Fibroblast of lung (primary cell): ENCODE results near the gene LCLAT1. TPM values are rescaled to one million over a fixed set of nuclear protein-coding genes. Genes with fewer than 3 reads are reported as not detected.

Source experiments
- DNase-seq, 2 donors: peaks; one replicate each; pipeline versions ENCODE4 v3.0.0 to v3.0.0-alpha.2; 2010; ENCODE audit warnings: low read depth in 2 of 2
- H2AFZ ChIP-seq: 2 replicates; pipeline ENCODE4 v1.5.1; 2012; ENCODE audit warnings: low read length, control low read depth, inconsistent platforms
- H3K27ac ChIP-seq: 2 replicates; pipeline ENCODE4 v1.5.1; 2011; ENCODE audit warnings: low read length, control low read depth; ENCODE audit not compliant: insufficient read depth
- H3K27me3 ChIP-seq: 2 replicates; pipeline ENCODE4 v1.5.1; 2011; ENCODE audit warnings: mild to moderate bottlenecking, low read length; ENCODE audit not compliant: control insufficient read depth, insufficient read depth
- H3K36me3 ChIP-seq: 2 replicates; pipeline ENCODE4 v1.5.1; 2011; ENCODE audit warnings: low read length; ENCODE audit not compliant: control insufficient read depth, insufficient read depth
- H3K4me1 ChIP-seq: 2 replicates; pipeline ENCODE4 v1.5.1; 2011; ENCODE audit warnings: low read length; ENCODE audit not compliant: control insufficient read depth, insufficient read depth; ENCODE audit errors: extremely low read depth
- H3K4me2 ChIP-seq: 2 replicates; pipeline ENCODE4 v1.5.1; 2011; ENCODE audit warnings: low read length, control low read depth; ENCODE audit not compliant: insufficient read depth; ENCODE audit errors: extremely low read depth
- H3K4me3 ChIP-seq, 4 experiments: fragments of 200-600 bp in 1 of 4; sonication (generic) in 1 of 4; replicated peaks in 1 of 4; 2 replicates each; pipeline ENCODE4 v1.5.1; 2011 to 2016; ENCODE audit warnings: low read length in 4 of 4, low read depth in 3 of 4, mild to moderate bottlenecking in 3 of 4, control low read depth in 2 of 4, inconsistent platforms in 1 of 4, mixed read lengths in 1 of 4; ENCODE audit not compliant: insufficient read depth in 1 of 4; ENCODE audit errors: control extremely low read depth in 1 of 4
- H3K79me2 ChIP-seq: 2 replicates; pipeline ENCODE4 v1.5.1; 2012; ENCODE audit warnings: mild to moderate bottlenecking, low read length, inconsistent platforms; ENCODE audit not compliant: control insufficient read depth, insufficient read depth
- H3K9ac ChIP-seq: 2 replicates; pipeline ENCODE4 v1.5.1; 2011; ENCODE audit warnings: mild to moderate bottlenecking, low read length, control low read depth; ENCODE audit not compliant: insufficient read depth
- H3K9me3 ChIP-seq: 2 replicates; pipeline ENCODE4 v1.5.1; 2012; ENCODE audit warnings: low read depth, low read length; ENCODE audit not compliant: control insufficient read depth, insufficient read depth
- H4K20me1 ChIP-seq: 2 replicates; pipeline ENCODE4 v1.5.1; 2011; ENCODE audit warnings: low read length; ENCODE audit not compliant: control insufficient read depth, insufficient read depth; ENCODE audit errors: extremely low read depth
- CTCF ChIP-seq, 2 donors: IDR thresholded peaks in 1 of 2; conservative IDR thresholded peaks in 1 of 2; 1 replicate in 1 of 2; 2 replicates in 1 of 2; pipeline ENCODE4 v1.5.1; 2011 to 2012; ENCODE audit warnings: low read length in 2 of 2, control low read depth in 1 of 2, inconsistent platforms in 1 of 2, low read depth in 1 of 2, mild to moderate bottlenecking in 1 of 2
- EZH2 ChIP-seq: IDR thresholded peaks from 2 replicates; pipeline ENCODE4 v1.5.1; 2012; ENCODE audit warnings: low read length, control low read depth, mild to moderate bottlenecking; ENCODE audit errors: missing control alignments
- polyA plus RNA-seq, 2 donors: library from polyadenylated mRNA; depleted of rRNA in 1 of 2; stranded (reverse) in 1 of 2; unstranded in 1 of 2; fragments of >200 nt; gene quantifications; 2 replicates each; pipeline ENCODE4 v1.2.1, GENCODE V29; 2011 to 2012; ENCODE audit warnings: missing spikeins in 1 of 2
- total RNA-seq: library from RNA; depleted of rRNA; stranded (reverse); fragments of >200 nt; gene quantifications from 2 replicates; pipeline ENCODE4 v1.2.1, GENCODE V29; 2014

The LCLAT1 gene
- total and polyA plus RNA-seq, 2 donors (not counting 1 experiment from before 2014, with no cell fraction given) = 43.3 to 45.9 TPM

DNA sequence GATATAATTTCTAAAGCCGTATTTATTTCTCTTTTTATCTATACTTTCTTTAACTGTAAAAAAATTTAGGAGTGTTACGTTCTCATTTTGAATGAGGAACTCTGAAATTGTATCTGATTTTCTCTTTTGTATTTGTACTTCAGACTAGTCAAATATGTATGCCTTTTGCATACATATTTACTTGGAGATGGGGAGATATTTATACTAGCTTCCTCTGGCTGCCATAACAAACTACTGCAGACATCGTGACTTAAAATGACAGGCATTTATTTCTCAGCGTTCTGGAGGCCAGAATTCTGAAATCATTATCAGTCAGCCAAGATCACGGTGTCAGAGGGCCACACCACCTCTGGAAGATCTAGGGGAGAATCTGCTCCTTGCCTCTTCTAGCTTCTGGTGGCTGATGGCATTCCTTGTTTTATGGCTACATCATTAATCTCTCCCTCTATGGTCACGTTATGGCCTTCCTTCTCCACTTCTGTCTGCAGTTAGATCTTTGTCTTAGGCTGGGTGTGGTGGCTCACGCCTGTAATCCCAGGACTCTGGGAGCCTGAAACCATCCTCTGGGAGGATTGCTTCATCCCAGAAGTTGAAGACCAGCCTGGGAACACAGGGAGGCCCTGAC is 8.2 kb downstream of the LCLAT1 start:
- Histone ChIP-seq H3K4me3 (no peak overlapping the region), H3K27me3 (no peaks in the 10 kb centered on the region), H3K36me3 (no peaks in the 10 kb centered on the region), H3K27ac (no peak overlapping the region), H2AFZ (no peak overlapping the region), H3K9ac (no peak overlapping the region), H3K79me2 (peaks cover 14% of the 10 kb centered on the region), H4K20me1 (no peaks in the 10 kb centered on the region), H3K4me1 (peaks cover 4% of the 10 kb centered on the region), H3K9me3 (no peaks in the 10 kb centered on the region), H3K4me2 (no peak overlapping the region)
- no peak for DNase-seq
- TF ChIP-seq CTCF (conservative IDR thresholded peaks at IDR 0.05 in 1 of 2, IDR thresholded peaks at IDR 0.05 in 1 of 2; ENCODE audit: low read depth in 1 of 2, low read length in 2 of 2) (no peak), EZH2 (no peak)

GRCh38 chr2:30456106-30456505 is 9.1 kb downstream of the LCLAT1 start:
- H3K79me2 ChIP-seq = peaks cover 14% of the 10 kb centered on the region
- TF ChIP-seq CTCF (conservative IDR thresholded peaks at IDR 0.05 in 1 of 2, IDR thresholded peaks at IDR 0.05 in 1 of 2; ENCODE audit: low read depth in 1 of 2, low read length in 2 of 2) = no peak
- no peak for TF ChIP-seq EZH2

DNA sequence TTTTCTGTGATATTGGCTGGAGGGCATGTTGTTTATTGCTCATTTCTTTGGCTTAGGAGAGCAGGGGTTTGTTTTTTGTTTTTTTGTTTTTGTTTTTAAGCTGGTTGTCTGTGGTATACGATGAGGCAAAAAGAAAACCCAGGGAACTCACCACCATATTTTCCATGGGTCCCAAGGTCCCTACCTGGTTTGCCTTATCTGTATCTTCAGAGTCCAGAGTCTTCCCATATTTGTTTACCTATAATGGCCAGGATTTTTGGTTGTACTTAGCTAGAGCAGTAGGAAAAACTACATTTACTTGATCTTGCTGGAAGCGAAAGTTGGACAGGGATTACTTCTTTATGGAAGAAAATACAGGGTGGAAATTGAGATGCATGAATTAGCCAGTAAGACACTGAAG is 9.5 kb downstream of the LCLAT1 start:
- no peaks in the 10 kb centered on the region for H3K27me3 ChIP-seq
- no peak overlapping the region for H3K4me3 ChIP-seq
- peaks cover 15% of the 10 kb centered on the region for H3K79me2 ChIP-seq
- TF ChIP-seq EZH2 = no peak
- no peak for TF ChIP-seq CTCF (conservative IDR thresholded peaks at IDR 0.05 in 1 of 2, IDR thresholded peaks at IDR 0.05 in 1 of 2; ENCODE audit: low read depth in 1 of 2, low read length in 2 of 2)
- H3K9ac ChIP-seq = no peak overlapping the region
- no peak for DNase-seq
- no peak overlapping the region for H3K27ac ChIP-seq
- peaks cover 4% of the 10 kb centered on the region for H3K4me1 ChIP-seq
- H3K9me3 ChIP-seq = no peaks in the 10 kb centered on the region
- H2AFZ ChIP-seq = no peak overlapping the region
- no peaks in the 10 kb centered on the region for H4K20me1 ChIP-seq
- no peaks in the 10 kb centered on the region for H3K36me3 ChIP-seq
- H3K4me2 ChIP-seq = no peak overlapping the region

More at GRCh38 chr2:30456106-30456505, 9.1 kb downstream of the LCLAT1 start:
- no peak overlapping the region for H3K4me2 ChIP-seq
- no peak overlapping the region for H3K27ac ChIP-seq
- peaks cover 4% of the 10 kb centered on the region for H3K4me1 ChIP-seq
- H2AFZ ChIP-seq = no peak overlapping the region
- no peaks in the 10 kb centered on the region for H3K36me3 ChIP-seq
- DNase-seq = no peak
- no peaks in the 10 kb centered on the region for H3K9me3 ChIP-seq
- H3K9ac ChIP-seq = no peak overlapping the region
- H3K27me3 ChIP-seq = no peaks in the 10 kb centered on the region
- H3K4me3 ChIP-seq = no peak overlapping the region
- no peaks in the 10 kb centered on the region for H4K20me1 ChIP-seq
